Epithelial cell of prostate (primary cell): ENCODE data around the gene GPR78.
"Not testable (repeated sequence)": the region's sequence is repeated elsewhere in the genome, so short reads cannot be mapped to it uniquely, and the experiment has no call there.

Experiments used
- DNase-seq: peaks from one replicate; pipeline ENCODE4 v3.0.0-alpha.2; 2011; ENCODE audit warnings: low read depth, low spot score
- H3K27ac ChIP-seq: fragments of 450-650 bp; 2 replicates; pipeline ENCODE4 v1.5.1; 2017; ENCODE audit warnings: mild to moderate bottlenecking

The GPR78 gene

DNA sequence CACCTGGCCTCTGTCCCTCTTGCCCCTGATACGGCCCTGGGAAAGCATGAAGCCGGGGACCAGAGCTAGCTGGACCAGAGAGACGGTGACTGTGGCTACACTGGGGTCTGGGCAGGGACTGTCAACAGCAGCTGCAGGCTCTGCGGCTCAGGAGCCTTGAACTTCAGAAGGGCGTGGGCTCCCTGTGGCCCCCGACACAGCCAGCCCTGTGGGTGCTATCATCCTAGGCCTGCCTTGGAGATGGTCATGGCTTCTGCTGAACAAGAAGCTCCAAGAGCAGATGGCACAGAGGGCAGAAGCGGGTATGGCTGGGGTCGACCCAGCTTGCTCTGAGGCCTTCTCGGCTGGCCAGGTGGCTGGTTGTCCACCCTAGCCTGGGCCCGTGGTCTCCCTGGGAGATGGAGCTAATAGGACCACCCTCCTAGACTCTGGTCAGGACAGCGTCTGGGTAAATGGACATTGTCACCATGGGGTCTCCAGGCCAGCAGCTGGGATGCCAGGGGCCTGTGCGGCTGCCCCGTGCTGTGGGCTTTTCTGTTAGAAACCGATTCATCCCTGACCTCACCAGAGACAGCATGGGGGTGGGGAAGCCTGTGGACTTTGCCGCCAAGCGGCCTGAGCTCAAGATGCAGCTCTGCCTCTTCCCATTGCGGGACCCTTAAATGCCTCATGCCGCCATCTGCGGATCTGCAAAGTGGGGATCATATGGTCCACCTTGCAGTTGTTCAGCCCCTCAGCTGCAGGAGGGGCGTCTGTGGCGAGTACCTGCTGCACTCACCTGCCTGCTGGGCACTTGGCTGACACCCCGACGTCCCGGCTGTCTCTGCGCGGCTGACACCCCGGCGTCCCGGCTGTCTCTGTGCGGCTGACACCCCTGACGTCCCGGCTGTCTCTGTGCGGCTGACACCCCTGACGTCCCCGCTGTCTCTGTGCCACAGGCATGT is 33.5 kb downstream of the GPR78 start:
- H3K27ac ChIP-seq, result no peak overlapping the region
- no peak for DNase-seq

DNA sequence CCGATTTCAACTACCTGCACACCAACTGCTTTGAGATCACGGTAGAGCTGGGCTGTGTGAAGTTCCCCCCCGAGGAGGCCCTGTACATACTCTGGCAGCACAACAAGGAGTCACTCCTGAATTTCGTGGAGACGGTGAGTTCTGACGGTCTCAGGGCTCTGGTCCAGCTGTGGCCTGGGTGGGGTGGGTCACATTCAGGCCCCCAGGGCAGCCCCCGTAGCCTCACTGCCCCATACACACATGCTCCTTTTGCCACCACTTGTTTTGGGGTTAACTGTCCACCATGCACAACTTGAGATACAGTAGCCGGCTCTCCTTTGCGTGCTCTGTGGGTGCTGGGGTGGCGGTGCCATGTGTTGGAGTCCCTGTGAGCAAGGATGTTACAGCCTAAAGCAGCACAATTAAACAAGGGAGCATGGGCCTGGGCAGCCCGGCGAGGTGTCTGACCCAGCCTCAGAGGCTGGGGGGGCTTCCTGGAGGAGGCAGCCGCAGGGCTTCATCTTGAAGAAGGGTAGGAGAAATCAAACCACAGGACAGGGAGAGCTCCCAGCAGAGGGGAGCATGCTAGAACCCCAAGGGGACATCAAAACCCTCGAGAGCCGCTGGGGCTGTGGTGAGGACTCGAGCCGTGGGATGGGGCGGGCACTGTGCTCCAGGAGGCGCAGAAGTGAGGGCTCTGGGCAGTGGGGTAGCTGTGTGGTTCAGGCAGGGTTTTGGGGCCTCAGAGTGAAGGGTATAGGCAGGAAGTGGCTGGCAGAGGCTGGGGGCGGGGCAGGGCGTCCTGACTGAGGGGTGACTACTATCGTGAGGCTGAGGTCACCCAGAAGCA is 34.4 kb downstream of the GPR78 start:
- DNase-seq, result no peak
- no peak overlapping the region for H3K27ac ChIP-seq

DNA sequence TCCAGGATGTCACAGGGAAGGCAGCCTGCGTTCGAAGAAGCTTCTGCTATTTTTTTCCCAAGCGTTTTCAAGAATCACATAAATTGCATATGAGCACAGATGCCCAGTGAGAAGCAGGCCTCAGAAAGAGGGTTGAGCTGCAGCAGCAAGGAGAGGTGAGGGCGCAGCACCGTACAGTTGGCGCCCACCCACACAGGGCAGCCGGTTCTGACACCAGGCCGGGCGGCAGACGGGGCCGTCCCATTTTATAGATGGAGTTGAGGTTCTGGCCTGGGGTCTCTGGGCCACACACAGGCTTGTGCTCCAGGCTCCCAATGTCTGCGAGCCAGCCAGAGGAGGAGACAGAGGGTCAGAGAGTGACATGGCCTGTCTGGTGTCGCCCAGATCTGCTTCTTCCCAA is 35.2 kb downstream of the GPR78 start:
- no peak overlapping the region for H3K27ac ChIP-seq
- DNase-seq, result no peak

DNA sequence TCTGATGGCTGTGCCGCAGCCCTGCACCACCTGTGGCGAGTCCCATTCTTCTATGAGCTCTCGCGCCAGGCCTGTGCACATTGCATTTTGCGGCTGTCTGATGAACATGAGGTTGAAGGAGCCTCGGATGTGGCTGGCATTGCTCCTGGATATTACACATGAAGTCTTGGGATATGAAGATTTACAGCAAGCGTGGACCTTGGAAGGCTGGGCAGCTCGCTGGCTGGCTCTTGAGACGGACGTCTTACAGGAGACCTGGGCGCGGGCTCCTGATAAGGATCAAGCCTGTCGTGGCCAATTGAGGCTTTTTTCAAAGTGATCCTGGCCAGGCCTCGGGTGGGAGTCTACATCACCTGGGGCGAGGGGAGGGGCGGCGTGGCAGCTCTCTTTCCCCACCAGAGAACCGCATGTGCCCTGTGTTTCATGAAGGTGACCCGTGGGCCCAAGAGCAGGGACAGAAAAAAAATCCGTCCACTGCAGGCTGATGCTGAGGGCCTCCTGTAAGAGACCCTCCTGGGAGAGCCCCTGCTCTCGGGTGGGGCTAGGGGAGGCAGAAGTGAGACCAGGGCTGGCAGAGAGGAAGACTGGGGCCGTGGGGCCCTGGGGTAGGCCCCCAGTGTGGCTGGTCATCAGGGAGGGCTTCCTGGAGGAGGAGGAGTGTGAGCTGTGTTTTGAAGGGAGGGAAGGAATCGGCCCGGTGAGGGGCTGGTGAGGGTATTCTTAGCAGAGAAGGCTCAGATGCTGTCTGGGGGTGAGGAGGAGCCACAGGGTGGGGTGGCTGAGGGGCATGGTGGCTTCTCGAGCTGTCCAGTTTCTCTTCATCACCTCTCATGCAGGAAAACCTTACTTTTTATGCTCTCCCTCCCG is 36.0 kb downstream of the GPR78 start:
- no peak for DNase-seq
- H3K27ac ChIP-seq, result no peak overlapping the region

DNA sequence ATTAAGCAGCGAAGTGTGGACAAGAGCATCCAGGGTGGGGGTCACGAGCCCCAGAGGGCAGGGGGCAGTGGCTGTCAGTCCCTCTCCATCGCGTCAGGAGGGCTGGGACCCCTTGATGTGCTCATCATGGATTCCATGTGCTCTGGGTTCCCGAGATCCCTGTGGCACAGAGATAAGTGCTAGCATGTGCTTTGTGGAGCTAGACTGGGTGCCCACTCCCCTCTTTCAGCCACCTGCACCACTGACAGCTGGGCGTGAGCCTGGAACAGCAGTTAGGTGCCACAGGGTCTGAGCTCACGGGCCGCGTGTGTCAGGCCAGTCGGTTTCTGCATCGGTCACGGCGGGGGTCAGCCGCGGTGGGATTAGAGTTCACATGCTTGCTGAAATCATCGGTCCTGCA is 36.6 kb downstream of the GPR78 start:
- DNase-seq, result no peak

DNA sequence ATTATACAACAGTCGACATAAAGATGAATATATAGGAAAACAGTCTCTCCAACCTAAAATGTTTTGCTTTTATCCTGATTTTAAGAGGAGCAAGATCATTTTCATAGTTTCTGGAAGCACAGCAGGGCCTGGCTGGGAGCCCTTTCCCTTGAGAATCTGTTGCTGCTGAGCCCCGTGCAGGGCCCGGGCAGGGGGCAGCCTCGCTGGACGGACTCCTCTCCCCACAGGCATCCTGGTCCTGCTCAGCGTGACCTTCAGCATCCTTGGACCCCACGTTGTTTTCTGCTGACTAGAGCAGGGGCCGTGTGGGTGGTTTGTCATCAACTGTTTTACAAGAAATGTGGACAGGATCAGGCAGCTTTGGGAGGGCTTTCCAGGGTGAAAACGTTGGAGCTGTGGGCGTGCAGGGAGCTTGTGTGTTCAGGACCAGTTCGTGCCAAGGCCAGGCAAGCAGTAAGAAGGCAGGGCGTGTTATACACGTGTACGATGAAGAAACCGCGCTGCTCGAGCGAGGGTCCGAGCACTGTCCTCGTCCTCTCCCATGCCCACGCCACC is 37.4 kb downstream of the GPR78 start:
- no peak overlapping the region for H3K27ac ChIP-seq
- DNase-seq, result no peak

More for the DNA sequence above, 36.6 kb downstream of the GPR78 start:
- H3K27ac ChIP-seq, result no peak overlapping the region

DNA sequence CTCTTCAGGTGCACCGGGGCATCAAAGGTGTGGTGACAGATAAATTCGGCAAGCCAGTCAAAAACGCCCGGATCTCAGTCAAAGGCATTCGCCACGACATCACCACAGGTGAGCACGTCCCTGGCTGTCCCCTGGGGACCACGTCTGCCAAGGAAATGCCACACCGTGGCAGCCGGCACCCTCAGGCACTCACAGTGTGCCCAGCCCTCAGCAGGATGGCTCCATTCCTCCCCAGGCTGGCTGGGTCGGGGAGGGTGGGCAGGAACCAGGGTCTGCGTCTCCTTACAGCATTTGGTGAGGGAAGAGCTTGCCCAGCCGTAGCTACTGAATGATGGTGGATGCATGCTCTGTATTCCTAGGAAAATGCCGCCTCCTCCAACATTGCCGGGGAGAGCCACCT is 38.2 kb downstream of the GPR78 start:
- H3K27ac ChIP-seq, result no peak overlapping the region
- no peak for DNase-seq

DNA sequence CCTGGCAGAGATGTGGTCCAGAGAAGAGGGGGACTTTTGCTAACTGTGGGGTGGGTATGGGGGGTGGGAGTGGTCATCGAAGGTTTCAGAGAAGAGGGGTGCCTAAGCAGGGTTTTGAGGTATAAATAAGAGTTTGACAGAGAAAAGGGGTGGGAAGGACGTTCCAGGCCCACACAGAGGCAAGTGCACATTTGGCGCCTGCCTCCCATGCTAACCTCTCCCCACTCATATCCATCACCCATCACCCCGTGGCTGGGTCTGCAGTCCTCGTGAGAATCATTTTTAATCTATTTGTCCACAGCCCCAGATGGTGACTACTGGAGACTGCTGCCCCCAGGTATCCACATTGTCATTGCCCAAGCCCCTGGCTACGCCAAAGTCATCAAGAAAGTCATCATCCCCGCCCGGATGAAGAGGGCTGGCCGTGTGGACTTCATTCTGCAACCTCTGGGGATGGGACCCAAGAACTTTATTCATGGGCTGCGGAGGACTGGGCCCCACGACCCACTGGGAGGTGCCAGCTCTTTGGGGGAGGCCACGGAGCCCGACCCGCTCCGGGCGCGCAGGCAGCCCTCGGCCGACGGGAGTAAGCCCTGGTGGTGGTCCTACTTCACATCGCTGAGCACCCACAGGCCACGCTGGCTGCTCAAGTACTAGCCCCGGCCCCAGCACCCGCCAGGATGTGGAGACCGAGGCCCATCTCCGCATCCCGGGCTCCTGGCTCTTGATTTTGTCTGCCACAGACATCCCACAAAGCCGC is 38.9 kb downstream of the GPR78 start:
- no peak for DNase-seq

DNA sequence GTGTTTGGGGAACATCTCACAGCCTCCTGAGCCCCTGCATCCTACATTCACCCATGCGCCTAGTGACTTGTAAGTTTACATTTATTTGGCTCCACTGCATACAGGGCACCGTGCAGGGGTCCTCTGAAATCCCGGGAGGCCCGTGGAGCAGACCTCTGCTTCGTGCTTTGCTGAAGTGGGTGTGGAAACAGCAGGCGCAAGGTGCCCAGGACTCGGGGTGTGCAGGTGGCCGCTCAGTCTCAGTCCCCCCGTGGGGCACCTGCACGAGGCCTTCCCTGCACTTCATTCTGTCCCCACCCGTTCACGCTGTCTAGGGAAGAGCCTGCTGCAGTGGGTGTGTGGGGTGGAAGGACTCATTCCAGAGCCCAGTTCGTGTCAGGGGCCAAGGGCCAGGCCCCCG is 40.9 kb downstream of the GPR78 start:
- H3K27ac ChIP-seq, DNase-seq: not testable (repeated sequence)

More for the DNA sequence above, 38.9 kb downstream of the GPR78 start:
- no peak overlapping the region for H3K27ac ChIP-seq

DNA sequence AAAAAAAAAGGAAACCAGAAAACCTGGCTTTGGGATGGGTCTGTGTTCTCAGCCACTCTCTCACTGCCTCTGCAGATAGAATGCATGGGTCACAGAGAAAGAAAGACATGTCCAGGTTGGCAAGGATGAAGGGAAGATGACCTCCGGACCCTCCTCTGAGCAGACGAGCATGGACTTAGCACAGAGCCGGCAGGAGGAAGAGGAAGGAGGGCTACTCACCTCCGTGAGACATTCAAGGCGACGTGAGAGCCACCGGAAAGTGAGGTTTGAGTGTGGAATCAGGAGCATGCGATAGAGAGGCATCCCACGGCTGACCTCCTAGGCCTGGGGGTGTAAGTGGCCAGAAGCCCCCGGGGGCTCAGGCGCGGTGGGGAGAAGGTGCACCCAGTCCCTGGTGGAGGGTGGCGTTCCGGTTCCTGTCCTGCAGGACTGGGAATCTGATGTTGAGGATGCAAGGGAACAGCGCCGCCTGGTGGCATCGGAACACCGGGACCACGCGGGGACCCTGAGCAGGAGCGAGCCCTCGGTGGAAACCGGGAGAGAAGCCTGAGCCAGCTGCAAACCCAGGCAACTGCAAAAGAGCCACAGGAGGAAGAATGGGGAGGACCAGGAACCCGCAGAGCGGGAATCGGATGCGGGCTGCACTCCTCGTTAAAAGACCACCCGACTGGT is 44.5 kb downstream of the GPR78 start:
- DNase-seq, H3K27ac ChIP-seq: not testable (repeated sequence)

DNA sequence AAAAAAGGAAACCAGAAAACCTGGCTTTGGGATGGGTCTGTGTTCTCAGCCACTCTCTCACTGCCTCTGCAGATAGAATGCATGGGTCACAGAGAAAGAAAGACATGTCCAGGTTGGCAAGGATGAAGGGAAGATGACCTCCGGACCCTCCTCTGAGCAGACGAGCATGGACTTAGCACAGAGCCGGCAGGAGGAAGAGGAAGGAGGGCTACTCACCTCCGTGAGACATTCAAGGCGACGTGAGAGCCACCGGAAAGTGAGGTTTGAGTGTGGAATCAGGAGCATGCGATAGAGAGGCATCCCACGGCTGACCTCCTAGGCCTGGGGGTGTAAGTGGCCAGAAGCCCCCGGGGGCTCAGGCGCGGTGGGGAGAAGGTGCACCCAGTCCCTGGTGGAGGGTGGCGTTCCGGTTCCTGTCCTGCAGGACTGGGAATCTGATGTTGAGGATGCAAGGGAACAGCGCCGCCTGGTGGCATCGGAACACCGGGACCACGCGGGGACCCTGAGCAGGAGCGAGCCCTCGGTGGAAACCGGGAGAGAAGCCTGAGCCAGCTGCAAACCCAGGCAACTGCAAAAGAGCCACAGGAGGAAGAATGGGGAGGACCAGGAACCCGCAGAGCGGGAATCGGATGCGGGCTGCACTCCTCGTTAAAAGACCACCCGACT is 50.2 kb downstream of the GPR78 start:
- DNase-seq, H3K27ac ChIP-seq: not testable (repeated sequence)

DNA sequence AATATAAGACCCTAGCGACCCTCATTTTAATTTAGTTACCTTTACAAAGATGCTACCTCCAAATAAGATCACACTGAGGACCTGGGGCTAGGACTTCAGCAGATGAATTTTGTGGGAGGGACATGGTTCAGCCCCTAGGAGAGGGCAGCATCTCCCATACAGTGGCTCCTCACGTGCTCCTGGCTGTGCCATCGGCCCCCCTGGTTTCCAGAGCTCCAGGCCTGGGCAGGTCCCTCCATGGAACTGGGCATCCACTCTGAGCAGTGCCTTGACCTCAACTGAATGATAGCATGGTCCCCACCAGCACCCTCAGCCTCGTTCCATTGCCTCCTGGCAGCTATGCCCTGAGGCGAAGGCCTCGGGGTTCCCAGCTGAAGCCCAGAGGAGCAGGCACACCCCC is 51.7 kb downstream of the GPR78 start:
- not testable (repeated sequence) for H3K27ac ChIP-seq, DNase-seq

DNA sequence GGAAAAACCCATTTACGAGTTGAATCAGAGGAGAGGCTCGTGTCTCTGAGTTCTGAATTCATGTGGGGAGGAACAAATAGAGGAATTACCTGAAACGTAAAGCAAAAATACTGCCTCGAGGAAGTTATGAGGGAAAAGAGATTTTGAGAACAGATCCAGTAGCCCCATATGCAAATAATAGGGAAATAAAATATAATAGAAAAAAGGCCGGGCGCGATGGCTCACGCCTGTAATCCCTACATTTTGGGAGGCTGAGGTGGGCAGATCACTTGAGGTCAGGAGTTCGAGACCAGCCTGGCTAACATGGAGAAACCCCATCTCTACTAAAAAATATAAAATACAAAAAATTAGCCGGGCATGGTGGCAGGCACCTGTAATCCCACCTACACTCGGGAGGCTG is 54.6 kb downstream of the GPR78 start:
- DNase-seq, H3K27ac ChIP-seq: not testable (repeated sequence)

DNA sequence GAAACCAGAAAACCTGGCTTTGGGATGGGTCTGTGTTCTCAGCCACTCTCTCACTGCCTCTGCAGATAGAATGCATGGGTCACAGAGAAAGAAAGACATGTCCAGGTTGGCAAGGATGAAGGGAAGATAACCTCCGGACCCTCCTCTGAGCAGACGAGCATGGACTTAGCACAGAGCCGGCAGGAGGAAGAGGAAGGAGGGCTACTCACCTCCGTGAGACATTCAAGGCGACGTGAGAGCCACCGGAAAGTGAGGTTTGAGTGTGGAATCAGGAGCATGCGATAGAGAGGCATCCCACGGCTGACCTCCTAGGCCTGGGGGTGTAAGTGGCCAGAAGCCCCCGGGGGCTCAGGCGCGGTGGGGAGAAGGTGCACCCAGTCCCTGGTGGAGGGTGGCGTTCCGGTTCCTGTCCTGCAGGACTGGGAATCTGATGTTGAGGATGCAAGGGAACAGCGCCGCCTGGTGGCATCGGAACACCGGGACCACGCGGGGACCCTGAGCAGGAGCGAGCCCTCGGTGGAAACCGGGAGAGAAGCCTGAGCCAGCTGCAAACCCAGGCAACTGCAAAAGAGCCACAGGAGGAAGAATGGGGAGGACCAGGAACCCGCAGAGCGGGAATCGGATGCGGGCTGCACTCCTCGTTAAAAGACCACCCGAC is 55.8 kb downstream of the GPR78 start:
- DNase-seq, H3K27ac ChIP-seq: not testable (repeated sequence)
